Measurements from ENCODE around the gene EEF1B2.
A peak's percentile ranks its signal among the peaks of the same experiment; 100 is the strongest.
"Not testable (repeated sequence)": the region's sequence is repeated elsewhere in the genome, so short reads cannot be mapped to it uniquely, and the experiment has no call there.

EEF1B2 gene

DNA sequence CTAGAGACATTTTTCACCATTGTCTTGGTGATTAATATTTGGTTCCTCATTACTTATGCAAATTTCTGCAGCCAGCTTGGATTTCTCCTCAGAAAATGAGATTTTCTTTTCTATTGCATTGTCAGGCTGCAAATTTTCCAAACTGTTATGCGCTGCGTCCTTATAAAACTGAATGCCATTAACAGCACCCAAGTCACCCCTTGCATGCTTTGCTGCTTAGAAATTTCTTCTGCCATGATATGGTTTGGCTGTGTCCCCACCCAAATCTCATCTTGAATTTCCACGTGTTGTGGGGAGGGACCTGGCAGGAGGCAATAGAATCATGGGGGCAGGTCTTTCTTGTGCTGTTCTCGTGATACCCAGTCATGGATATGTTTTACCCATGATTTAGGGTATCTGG lies 8.5 kb downstream of the EEF1B2 start:
- not testable (repeated sequence) for DNase-seq

DNA sequence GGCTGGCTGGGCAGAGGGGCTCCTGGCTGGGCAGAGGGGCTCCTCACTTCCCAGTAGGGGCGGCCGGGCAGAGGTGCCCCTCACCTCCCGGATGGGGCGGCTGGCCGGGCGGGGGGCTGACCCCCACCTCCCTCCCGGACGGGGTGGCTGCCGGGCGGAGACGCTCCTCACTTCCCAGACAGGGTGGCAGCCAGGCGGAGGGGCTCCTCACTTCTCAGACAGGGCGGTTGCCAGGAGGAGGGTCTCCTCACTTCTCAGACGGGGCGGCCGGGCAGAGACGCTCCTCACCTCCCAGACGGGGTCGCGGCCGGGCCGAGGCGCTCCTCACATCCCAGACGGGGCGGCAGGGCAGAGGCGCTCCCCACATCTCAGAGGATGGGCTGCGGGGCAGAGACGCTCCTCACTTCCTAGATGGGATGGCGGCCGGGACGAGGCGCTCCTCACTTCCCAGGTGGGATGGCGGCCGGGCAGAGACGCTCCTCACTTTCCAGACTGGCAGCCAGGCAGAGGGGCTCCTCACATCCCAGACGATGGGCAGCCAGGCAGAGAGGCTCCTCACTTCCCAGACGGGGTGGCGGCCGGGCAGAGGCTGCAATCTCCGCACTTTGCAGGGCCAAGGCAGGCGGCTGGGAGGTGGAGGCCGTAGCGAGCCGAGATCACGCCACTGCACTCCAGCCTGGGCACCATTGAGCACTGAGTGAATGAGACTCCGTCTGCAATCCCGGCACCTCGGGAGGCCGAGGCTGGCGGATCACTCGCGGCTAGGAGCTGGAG lies 12.1 kb downstream of the EEF1B2 start:
- DNase-seq = not testable (repeated sequence)

DNA sequence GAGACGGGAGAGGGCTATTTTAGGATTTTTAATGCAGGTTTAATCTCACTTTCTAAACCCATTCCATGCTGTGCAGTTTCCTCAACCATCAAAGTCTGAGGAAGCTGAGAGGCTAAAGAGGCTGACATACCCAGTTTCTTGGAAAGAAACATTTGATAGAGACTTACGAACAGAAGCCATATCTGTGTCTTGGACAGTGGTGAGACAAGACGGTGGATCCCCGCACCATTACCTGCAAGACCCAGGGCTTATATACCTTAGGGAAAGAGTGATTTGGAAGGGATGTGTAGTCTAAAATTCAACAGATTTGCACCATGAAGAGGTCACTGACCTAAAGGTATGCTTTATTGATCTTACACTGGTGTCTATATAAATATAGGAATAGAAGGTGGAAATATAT lies 13.5 kb downstream of the EEF1B2 start:
- DNase-seq = no peak

DNA sequence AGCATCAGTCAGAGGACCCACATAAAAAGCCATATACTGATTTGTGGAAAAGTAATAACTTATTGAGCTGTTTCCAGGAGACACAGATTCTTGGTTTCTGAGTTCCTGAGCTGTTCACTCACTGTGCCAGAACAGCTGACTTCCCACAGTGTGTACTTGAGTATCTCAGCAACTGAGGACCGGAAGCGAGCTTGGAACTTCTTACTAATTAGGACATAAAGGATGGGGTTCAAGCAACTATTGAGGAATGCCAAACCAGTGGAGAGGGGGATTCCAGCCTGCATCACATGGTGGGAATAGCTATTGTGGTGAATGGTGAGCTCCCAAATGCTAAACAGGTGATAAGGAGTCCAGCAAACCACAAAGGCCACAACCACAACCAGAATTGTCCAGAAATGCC lies 16.4 kb downstream of the EEF1B2 start:
- no peak for DNase-seq

DNA sequence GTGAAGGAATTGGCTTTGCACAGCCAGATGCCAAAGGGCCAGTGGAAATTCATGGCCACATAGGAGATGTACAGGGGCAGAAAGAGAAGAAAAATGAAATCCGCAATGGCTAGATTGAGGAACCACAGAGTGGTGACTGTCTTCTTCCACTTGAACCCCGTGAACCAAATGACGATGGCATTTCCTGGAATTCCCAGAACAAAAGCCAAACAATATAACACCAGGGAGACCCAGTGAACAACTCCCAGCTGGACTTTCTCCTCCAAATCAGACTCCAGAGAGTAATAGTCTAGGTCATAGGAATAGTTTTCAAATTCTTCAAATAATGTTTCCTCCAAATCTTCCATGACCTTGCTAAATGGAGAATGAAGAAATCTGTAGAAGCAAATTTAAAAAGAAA lies 17.2 kb downstream of the EEF1B2 start:
- no peak for DNase-seq

DNA sequence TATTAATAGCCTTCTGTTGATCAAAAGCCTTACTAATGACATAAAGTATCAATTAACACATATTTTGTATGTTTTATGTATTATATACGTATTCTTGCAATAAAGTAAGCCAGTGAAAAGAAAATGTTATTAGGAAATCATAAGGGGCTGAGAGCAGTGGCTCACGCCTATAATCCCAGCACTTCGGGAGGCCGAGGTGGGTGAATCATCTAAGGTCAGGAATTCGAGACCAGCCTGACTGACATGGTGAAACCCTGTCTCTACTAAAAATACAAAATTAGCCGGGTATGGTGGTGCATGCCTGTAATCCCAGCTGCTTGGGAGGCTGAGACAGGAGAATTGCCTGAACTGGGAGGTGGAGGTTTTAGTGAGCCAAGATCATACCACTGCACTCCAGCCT lies 21.8 kb downstream of the EEF1B2 start:
- DNase-seq = peak; percentile 29

DNA sequence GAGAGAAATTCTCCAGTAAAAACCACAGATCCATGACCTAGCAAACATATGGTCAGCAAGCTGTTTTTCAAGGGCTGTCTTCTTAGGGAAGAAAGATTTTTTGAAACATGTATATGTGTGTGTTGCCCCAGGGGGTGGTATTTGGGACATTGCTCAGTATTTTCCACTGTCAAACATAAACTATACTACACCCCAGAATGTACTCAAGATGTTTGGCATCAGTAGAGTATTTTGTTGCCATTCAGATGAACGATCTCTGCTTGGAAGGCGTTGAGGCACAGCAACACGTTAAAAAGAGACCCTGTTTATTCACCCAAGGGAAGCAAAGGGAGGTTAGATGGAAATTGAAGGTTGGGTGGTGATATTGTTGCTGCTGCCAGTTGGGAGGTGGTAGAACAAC lies 30.0 kb downstream of the EEF1B2 start:
- DNase-seq = no peak

DNA sequence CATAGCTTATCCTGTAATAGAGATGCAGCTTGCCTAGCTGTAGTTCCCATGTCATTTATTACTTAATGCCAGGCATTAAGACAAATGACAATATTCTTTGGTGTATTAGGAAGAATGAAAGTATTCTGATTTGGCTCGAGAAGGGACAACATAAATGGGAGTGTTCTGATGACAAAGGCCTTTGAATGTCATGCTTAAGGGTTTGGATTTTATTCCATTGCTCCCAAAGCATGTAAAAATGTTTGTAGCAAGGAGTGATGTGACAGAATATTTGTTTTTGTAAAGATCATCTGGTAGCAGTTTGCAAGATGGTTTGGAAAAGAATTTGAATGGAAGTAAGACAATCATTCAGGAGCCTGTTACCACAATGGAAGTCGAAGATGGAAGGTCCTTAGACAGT lies 30.4 kb downstream of the EEF1B2 start:
- DNase-seq = no peak

DNA sequence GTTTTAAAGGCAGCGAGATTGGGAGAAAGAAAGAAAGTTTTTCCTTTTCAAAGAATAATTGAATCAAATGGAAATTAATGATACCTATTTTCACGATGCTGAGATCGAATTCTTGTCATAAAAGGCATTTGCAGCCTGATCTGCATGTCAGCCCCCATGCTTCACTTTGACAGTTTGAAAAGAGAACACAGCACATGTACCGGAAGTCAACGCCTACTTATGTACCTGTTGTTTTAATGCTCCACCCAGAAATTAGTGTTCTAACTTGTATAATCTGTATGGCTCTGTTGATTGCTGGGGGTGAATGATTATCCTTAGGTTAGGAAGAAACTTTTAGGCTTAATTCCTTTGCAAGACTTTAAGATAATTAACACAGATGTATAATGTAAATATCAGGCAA lies 31.0 kb downstream of the EEF1B2 start:
- DNase-seq = no peak

DNA sequence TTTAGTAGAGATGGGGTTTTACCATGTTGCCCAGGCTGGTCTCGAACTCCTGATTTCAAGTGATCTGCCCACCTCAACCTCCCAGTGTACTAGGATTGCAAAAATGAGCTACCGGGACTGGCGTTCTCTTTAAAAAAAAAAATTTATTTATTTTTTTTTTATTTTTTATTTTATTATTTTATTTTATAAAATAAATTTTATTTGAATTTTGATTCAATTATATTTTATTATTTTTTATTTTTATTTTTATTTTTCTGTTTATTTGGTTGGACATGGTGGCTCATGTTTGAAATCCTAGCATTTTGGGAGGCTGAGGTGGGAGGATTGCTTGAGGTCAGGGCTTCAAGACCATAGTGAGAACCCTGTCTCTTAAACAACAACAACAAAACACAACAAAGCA lies 32.5 kb downstream of the EEF1B2 start:
- DNase-seq = no peak

DNA sequence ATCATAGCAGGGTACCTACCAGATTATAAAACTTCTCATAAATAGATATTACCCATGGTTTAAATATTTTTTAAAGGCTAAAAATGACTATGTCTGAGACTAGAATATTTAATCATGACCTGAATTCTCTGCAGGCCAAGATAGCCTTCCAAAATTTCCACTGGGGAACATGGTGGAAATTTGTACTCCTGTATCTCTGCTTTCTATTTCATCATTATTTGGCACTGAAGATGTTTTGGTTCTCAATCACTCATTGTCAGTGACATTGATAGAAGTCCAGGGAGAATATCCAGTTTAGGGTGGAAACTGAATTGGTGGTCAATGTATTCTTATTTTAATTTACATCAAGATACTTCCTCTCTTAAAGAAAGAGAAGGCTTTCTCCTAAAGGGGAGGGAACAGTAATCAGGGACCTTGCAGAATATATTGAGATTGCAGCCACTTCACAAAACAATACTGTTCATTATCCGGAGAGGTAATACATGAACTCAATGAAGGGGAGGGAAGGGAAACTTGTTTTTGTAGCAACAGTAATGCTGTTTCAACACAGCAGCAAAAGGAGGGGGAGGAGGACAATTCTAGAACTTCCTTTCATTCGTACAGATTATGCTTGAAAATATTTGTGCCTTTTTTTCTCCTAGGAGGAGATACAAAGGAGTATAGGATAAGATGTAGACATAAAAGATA lies 34.1 kb downstream of the EEF1B2 start:
- DNase-seq = no peak

DNA sequence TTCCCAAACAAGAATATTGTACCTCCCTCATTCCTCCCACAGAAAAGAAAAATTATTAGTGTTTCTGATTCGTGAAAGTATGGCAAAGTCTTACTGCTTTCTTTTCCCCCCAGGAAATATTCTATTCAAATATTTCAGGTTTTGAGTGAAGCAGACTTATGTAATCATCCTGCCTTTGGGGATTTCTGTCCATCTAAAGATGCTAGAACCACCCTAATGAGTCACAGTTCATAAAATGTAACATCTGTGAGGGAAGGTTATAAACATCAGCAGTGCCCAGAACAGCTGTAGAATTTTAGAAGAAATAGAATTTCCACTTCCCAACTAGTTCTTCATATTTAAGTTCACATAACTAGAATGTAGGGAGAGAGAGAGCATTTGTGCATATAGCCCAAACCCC lies 39.0 kb downstream of the EEF1B2 start:
- DNase-seq = peak; percentile 19

DNA sequence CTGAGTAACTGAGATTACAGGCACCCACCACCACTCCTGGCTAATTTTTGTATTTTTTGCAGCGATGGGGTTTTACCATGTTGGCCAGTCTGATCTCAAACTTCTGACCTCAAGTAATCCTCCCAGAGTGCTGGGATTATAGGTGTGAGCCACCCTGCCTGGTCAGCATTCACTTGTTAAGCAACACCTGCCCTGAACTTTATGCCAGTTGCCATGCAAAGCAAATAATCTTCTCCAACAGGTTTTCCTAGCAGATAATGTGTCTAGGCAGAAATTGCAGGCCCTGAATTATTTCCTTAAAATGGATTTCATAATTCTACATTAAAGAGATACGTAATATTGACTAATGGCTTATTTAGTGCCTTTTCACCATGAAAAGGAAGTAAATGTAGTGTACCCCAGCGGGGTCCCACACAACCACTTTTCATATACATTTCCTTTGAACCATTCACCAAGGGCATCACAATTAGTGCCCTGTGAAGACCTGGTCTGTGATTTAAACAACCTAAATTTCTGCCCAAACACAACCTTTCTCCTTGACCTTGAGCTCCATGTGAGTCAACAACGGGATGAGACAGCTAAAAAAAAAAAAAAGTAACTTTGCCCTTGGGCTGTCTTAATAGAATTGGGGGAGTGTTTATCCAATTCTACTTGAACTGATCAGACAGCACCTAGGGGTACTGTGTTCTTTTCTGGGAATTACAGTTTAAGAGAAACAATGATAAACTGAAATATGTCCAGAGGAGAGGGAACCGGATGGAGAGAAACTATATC lies 41.6 kb downstream of the EEF1B2 start:
- DNase-seq = no peak

DNA sequence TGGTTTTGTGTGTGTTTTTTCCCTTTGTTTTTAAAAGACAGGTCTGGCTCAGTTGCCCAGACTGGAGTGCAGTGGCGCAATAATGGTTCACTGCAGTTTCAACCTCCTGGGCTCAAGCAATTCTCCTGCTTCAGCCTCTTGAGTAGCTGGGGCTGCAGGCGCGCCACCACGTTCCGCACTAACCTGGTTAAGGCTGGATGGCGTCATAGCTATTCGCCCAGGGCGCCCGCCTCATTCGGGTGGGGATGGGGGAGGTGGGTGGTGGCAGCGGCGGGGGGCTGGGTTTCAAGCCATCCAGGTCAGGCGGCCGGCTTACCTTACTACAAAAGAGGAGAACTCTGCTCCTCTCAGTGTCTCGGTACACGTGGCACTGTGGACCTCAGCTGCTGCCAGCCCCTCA lies 42.8 kb downstream of the EEF1B2 start:
- DNase-seq = no peak

DNA sequence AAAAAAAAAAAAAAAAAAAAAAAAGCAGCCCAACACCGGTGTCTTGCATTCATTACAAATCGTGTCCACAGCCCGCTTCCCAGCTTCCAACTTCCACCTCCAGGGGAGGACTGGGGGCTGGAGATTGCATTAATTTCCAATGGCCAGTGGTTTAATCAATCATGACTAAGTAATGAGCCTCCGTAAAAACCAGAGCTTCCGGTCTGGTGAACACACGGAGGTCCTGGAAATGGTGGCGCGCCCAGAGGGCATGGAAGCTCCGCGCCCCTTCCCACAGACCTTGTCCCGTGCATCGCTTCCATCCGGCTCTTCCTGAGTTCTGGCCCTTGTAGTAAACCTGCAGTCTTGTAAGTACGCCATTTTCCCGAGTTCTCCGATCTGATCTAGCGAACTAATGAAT lies 43.6 kb downstream of the EEF1B2 start:
- no peak for DNase-seq

DNA sequence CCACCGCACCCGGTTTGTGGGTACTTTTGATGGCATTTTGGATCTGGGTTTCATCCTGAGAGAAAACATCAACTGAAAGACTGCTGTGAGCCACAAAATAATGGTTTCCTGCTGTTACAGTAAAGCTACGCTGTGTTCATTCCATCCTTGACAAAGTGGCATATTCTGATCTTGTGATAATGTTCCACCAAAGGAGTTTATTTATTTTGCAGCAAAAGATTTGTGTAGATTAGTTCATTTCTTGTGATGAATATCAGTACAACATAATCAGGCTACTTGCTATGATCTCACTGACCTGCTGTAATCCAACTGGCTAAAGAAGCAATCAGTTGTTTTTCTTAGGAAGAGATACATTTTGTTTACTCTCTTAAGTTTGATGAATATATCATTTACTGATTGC lies 45.0 kb downstream of the EEF1B2 start:
- DNase-seq = no peak

DNA sequence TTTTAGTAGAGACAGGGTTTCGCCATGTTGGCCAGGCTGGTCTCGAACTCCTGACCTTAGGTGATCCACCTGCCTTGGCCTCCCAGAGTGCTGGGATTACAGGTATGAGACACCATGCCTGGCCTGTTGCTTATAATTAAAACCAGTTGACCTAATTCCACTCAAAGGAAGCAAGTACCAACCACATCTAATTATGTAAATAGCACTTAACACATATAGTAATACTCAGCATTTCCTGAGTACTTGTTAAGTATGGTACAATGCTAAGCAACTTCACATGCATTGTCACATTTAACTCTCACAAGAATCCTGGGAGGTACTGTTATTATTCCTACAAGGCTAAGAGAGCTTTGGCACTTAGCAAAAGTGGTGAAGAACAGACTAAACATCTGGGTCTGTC lies 47.6 kb downstream of the EEF1B2 start:
- not testable (repeated sequence) for DNase-seq

DNA sequence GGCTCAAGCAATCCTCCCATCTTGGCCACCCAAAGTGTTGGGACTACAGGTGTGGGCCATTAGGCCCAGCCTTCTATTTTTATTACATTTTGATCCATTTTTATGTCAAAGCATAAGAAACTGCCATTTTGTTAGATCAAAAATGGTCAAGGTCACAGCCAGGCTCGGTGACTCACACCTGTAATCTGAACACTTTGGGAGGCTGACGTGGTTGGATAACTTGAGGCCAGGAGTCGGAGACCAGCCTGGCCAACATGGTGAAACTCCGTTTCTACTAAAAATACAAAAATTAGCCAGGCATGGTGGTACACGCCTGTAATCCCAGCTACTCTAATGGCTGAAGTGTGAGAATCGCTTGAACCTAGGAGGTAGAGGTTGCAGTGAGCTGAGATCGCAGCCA lies 49.2 kb downstream of the EEF1B2 start:
- DNase-seq = no peak

DNA sequence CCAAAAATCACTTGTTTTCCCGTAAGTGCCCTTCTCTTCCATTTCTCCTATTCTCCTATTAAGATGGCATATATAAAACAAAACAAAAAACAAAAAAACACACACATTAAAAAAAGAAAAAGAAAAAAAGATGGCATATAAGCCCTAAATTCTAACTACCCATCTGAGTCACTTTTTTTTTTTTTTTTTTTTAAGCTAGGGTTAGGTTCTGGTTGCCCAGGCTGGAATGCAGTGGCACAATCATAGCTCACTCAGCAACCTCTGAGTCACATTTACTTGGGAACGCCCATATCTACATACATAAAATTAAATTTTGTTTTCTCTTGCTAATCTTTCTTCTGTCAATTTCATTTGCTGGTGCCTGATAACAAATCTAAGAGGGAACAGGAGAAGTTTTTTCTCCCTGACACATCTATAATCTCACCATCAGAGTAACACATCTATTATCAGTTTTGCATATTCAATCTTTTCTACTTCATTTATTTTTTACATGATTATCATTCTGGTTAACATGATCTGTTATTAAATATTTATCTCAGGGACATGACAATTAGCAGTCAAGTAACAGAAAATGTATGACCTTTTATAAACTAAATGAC lies 52.1 kb downstream of the EEF1B2 start:
- peak; percentile 76 for DNase-seq

Data from EL (cell line).